Endodermal cell (in vitro differentiated cells): ENCODE data around the gene MALRD1. TPM values are rescaled to one million over a fixed set of nuclear protein-coding genes. Genes with fewer than 3 reads are reported as not detected.

ENCODE experiments used
- DNase-seq: peaks from one replicate; pipeline ENCODE4 v3.0.0-alpha.2; 2017
- H3K27ac ChIP-seq: 2 replicates; pipeline ENCODE4 v1.5.1; 2013; ENCODE audit warnings: mild to moderate bottlenecking, low read depth, low read length, moderate library complexity
- H3K27me3 ChIP-seq: 2 replicates; pipeline ENCODE4 v1.6.1; 2013; ENCODE audit warnings: mild to moderate bottlenecking, low read length, moderate library complexity; ENCODE audit not compliant: insufficient read depth, control insufficient read depth, poor library complexity, severe bottlenecking
- H3K36me3 ChIP-seq: 2 replicates; pipeline ENCODE4 v1.7.0; 2013; ENCODE audit warnings: mild to moderate bottlenecking, low read length, moderate library complexity; ENCODE audit not compliant: control insufficient read depth, insufficient read depth
- H3K4me1 ChIP-seq: one replicate; pipeline ENCODE4 v1.7.0; 2013; ENCODE audit warnings: low read length; ENCODE audit not compliant: control insufficient read depth, insufficient read depth
- H3K4me3 ChIP-seq: 2 replicates; pipeline ENCODE4 v1.5.1; 2013; ENCODE audit warnings: mild to moderate bottlenecking, low read length, moderate library complexity
- H3K9ac ChIP-seq: 2 replicates; pipeline ENCODE4 v1.6.1; 2013; ENCODE audit warnings: mild to moderate bottlenecking, low read length, moderate library complexity; ENCODE audit not compliant: poor library complexity, severe bottlenecking; ENCODE audit errors: extremely low read depth
- H3K9me3 ChIP-seq: 2 replicates; pipeline ENCODE4 v1.6.1; 2013; ENCODE audit warnings: mild to moderate bottlenecking, low read length, moderate library complexity; ENCODE audit not compliant: control insufficient read depth
- H3K27ac Mint-ChIP-seq: 2 replicates; pipeline ENCODE4 v1.8.0; 2020; ENCODE audit warnings: mixed read lengths
- H3K27me3 Mint-ChIP-seq: 2 replicates; pipeline ENCODE4 v1.8.0; 2021; ENCODE audit warnings: mild to moderate bottlenecking, mixed read lengths; ENCODE audit not compliant: insufficient read depth
- H3K36me3 Mint-ChIP-seq: 2 replicates; pipeline ENCODE4 v1.8.0; 2020; ENCODE audit warnings: low read depth, mixed read lengths
- H3K4me1 Mint-ChIP-seq: 2 replicates; pipeline ENCODE4 v1.8.0; 2020; ENCODE audit warnings: mixed read lengths
- H3K4me3 Mint-ChIP-seq: 2 replicates; pipeline ENCODE4 v1.8.0; 2020; ENCODE audit warnings: mild to moderate bottlenecking, moderate library complexity, mixed read lengths
- H3K9me3 Mint-ChIP-seq: 2 replicates; pipeline ENCODE4 v1.8.0; 2020; ENCODE audit warnings: mild to moderate bottlenecking, mixed read lengths
- CTCF ChIP-seq: fragments of 200-600 bp; sonication (generic); conservative IDR thresholded peaks from 2 replicates; pipeline ENCODE4 v1.5.0; 2021; ENCODE audit warnings: antibody characterized with exemption, mild to moderate bottlenecking
- WGBS, 2 experiments: methylation state at CpG; one replicate each; pipeline versions ENCODE4 v1.1.5 to v1.1.7; 2013; ENCODE audit warnings: missing lambda C conversion rate in 2 of 2, mixed read lengths in 1 of 2; ENCODE audit not compliant: insufficient coverage in 1 of 2, insufficient read length in 1 of 2; 5-methylcytosine and 5-hydroxymethylcytosine counted together
- total RNA-seq, 2 donors: library from RNA; stranded (reverse); fragmentation: NEBNext Ultra II Directional in 1 of 2; extraction: Animal tissue kit (Norgen Biotek cat#: 25700) in 1 of 2; gene quantifications; 2 replicates in 1 of 2; 3 replicates in 1 of 2; pipeline ENCODE4 v1.2.1, GENCODE V29; 2021

MALRD1 gene
- total RNA-seq, 2 donors from 2014 or later = 0.64 to 1.5 TPM

DNA sequence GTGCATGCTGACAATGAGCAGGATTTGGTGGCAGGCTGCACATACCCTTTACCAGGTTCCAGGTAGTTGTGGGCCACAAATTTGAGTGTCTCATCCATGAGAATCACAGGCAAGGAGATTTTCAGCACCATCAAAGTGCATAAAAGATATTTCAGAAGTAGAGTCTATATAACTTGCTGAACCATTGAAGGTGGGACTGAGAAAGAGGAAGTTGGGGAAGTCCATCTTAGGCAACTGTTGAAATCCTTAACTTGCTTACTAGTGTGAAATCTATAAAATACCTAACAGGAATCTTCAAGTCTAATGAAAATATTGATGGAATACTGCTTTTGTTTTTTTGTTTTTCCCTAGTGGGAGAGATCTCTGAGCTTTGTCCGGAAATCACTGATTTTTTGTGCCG lies 442.6 kb downstream of the MALRD1 start:
- peaks cover 14% of the 10 kb centered on the region for H3K4me1 Mint-ChIP-seq
- H3K9me3 ChIP-seq = peaks cover 4% of the 10 kb centered on the region
- TF ChIP-seq CTCF = no peak
- H3K4me3 Mint-ChIP-seq = no peak overlapping the region
- no peaks in the 10 kb centered on the region for H3K27me3 ChIP-seq
- H3K9me3 Mint-ChIP-seq = no peaks in the 10 kb centered on the region
- no peak overlapping the region for H3K27ac Mint-ChIP-seq
- H3K4me3 ChIP-seq = no peak overlapping the region
- H3K4me1 ChIP-seq = no peaks in the 10 kb centered on the region
- H3K36me3 Mint-ChIP-seq = peaks cover 3% of the 10 kb centered on the region
- WGBS, 2 experiments = 97 to 100% methylated on average over 1 to 2 of the region's 2 CpGs
- no peak overlapping the region for H3K27ac ChIP-seq
- H3K9ac ChIP-seq = no peak overlapping the region
- no peak for DNase-seq
- H3K27me3 Mint-ChIP-seq = no peaks in the 10 kb centered on the region
- H3K36me3 ChIP-seq = no peaks in the 10 kb centered on the region

- peaks cover 4% of the 10 kb centered on the region for H3K9me3 ChIP-seq
- peaks cover 3% of the 10 kb centered on the region for H3K36me3 Mint-ChIP-seq
- no peaks in the 10 kb centered on the region for H3K27me3 Mint-ChIP-seq
- H3K9me3 Mint-ChIP-seq = no peaks in the 10 kb centered on the region
- H3K27ac ChIP-seq = no peak overlapping the region
- H3K27me3 ChIP-seq = no peaks in the 10 kb centered on the region
- no peak overlapping the region for H3K9ac ChIP-seq
- no peaks in the 10 kb centered on the region for H3K36me3 ChIP-seq
- no peak overlapping the region for H3K4me3 Mint-ChIP-seq
- no peak for TF ChIP-seq CTCF
- no peaks in the 10 kb centered on the region for H3K4me1 ChIP-seq
- 89 to 100% methylated on average over 1 to 3 of the region's 3 CpGs for WGBS, 2 experiments
- H3K4me3 ChIP-seq = no peak overlapping the region
- H3K27ac Mint-ChIP-seq = no peak overlapping the region
- H3K4me1 Mint-ChIP-seq = peaks cover 10% of the 10 kb centered on the region
- DNase-seq = no peak
Measured at GRCh38 chr10:19493917-19494316, 445.3 kb downstream of the MALRD1 start.

- Histone ChIP-seq H3K27ac (no peak overlapping the region), H3K36me3 (no peaks in the 10 kb centered on the region), H3K9me3 (peaks cover 4% of the 10 kb centered on the region), H3K27me3 (no peaks in the 10 kb centered on the region), H3K9ac (no peak overlapping the region), H3K4me1 (no peaks in the 10 kb centered on the region), H3K4me3 (no peak overlapping the region)
- WGBS, 2 experiments = 93 to 100% methylated on average over 1 to 4 of the region's 4 CpGs
- peaks cover 3% of the 10 kb centered on the region for H3K36me3 Mint-ChIP-seq
- H3K4me1 Mint-ChIP-seq = peaks cover 3% of the 10 kb centered on the region
- H3K27ac Mint-ChIP-seq = no peak overlapping the region
- no peak overlapping the region for H3K4me3 Mint-ChIP-seq
- TF ChIP-seq CTCF = no peak
- no peaks in the 10 kb centered on the region for H3K9me3 Mint-ChIP-seq
- no peak for DNase-seq
- H3K27me3 Mint-ChIP-seq = no peaks in the 10 kb centered on the region
Measured at GRCh38 chr10:19497026-19497425, 448.4 kb downstream of the MALRD1 start.
